DMS 273 (cell line): ENCODE data around the gene HOXC12.
A peak's percentile ranks its signal among the peaks of the same experiment; 100 is the strongest.

ENCODE experiments used
- DNase-seq: peaks from one replicate; lab custom pipeline; 2025; ENCODE audit not compliant: unreplicated experiment; lab: John Stamatoyannopoulos, UW

Gene HOXC12

GRCh38 chr12:53995378-53996239 lies 40.9 kb downstream of the HOXC12 start:
- no peak for DNase-seq

- DNase-seq, result no peak
Observed at GRCh38 chr12:53996240-53997203, 41.8 kb downstream of the HOXC12 start.

GRCh38 chr12:53997204-53998109 lies 42.8 kb downstream of the HOXC12 start:
- no peak for DNase-seq

- no peak for DNase-seq
Observed at GRCh38 chr12:53998110-53998899, 43.6 kb downstream of the HOXC12 start.

- DNase-seq, result no peak
Observed at GRCh38 chr12:53998900-53999236, 44.2 kb downstream of the HOXC12 start.

GRCh38 chr12:53999559-54000115 lies 44.9 kb downstream of the HOXC12 start:
- DNase-seq, result no peak

- no peak for DNase-seq
Observed at GRCh38 chr12:54000116-54001114, 45.7 kb downstream of the HOXC12 start, which contains the start of gene HOXC9. HOXC9 (plus strand) TSS chr12:54000161; CDS start chr12:54000189, 28 bp downstream.

- DNase-seq, result no peak
Observed at GRCh38 chr12:54001283-54002187, 46.8 kb downstream of the HOXC12 start.

- no peak for DNase-seq
Observed at GRCh38 chr12:54002278-54002914, 47.7 kb downstream of the HOXC12 start.

GRCh38 chr12:54002915-54003389 lies 48.2 kb downstream of the HOXC12 start:
- DNase-seq, result no peak

- DNase-seq, result no peak
Observed at GRCh38 chr12:54003625-54004024, 48.9 kb downstream of the HOXC12 start.

- DNase-seq, result peak; percentile 26
Observed at GRCh38 chr12:54004063-54004840, 49.5 kb downstream of the HOXC12 start.

GRCh38 chr12:54004841-54005530 lies 50.3 kb downstream of the HOXC12 start:
- DNase-seq, result no peak

- no peak for DNase-seq
Observed at GRCh38 chr12:54005531-54005852, 50.8 kb downstream of the HOXC12 start.

GRCh38 chr12:54005853-54006558 lies 51.3 kb downstream of the HOXC12 start:
- peak; percentile 90 for DNase-seq
